Upper lobe of left lung (tissue), 4 donors: ENCODE measurements around the gene B4GALNT2.
"Not testable (repeated sequence)": the region's sequence is repeated elsewhere in the genome, so short reads cannot be mapped to it uniquely, and the experiment has no call there.

Source experiments
- EP300 ChIP-seq, 4 donors: sonication (generic); formaldehyde crosslinking; IDR thresholded peaks; one replicate each; pipeline ENCODE4 v1.5.1; 2017; ENCODE audit warnings: antibody characterized with exemption in 4 of 4, control low read depth in 2 of 4
- POLR2A ChIP-seq, 4 donors: fragments of 450-650 bp; IDR thresholded peaks; one replicate each; pipeline ENCODE4 v1.5.1; 2016 to 2017; ENCODE audit warnings: antibody characterized with exemption in 4 of 4, mild to moderate bottlenecking in 2 of 4
- POLR2AphosphoS5 ChIP-seq, 2 donors: sonication (generic); formaldehyde crosslinking; IDR thresholded peaks; one replicate each; pipeline ENCODE4 v1.5.1; 2017; ENCODE audit warnings: antibody characterized with exemption in 2 of 2
- TF ChIP-seq, protein P1 (sequence below), 6 experiments: fragments of 450-650 bp in 4 of 6; fragments of 200-600 bp in 2 of 6; sonication (generic) in 2 of 6; IDR thresholded peaks; one replicate each; pipeline ENCODE4 v1.5.1; 2016 to 2019; ENCODE audit warnings: antibody characterized with exemption in 6 of 6

DNA sequence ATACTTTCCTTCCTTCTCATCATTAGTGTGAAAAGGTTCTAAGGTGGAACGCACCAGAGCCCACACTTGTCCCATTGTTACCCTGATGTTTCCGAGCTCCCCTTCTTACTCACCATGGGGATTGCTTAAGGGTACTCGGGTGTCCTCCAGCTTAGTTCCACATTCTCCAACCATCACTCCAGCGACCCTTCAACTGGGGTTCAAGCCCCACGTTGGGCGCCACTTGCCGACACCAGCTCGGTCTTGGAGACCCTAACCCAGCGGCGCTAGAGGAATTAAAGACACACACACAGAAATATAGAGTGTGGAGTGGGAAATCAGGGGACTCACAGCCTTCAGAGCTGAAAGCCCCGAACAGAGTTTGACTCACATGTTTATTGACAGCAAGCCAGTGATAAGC lies 43.4 kb downstream of the B4GALNT2 start:
- TF ChIP-seq, protein P1, sequence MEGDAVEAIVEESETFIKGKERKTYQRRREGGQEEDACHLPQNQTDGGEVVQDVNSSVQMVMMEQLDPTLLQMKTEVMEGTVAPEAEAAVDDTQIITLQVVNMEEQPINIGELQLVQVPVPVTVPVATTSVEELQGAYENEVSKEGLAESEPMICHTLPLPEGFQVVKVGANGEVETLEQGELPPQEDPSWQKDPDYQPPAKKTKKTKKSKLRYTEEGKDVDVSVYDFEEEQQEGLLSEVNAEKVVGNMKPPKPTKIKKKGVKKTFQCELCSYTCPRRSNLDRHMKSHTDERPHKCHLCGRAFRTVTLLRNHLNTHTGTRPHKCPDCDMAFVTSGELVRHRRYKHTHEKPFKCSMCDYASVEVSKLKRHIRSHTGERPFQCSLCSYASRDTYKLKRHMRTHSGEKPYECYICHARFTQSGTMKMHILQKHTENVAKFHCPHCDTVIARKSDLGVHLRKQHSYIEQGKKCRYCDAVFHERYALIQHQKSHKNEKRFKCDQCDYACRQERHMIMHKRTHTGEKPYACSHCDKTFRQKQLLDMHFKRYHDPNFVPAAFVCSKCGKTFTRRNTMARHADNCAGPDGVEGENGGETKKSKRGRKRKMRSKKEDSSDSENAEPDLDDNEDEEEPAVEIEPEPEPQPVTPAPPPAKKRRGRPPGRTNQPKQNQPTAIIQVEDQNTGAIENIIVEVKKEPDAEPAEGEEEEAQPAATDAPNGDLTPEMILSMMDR (IDR thresholded peaks at IDR 0.05) = not testable (repeated sequence)
- not testable (repeated sequence) for TF ChIP-seq EP300, POLR2A, POLR2AphosphoS5 (IDR thresholded peaks at IDR 0.05)
